HFF-Myc (cell line): ENCODE results near the gene MAN2A2.

Experiments used
- DNase-seq: peaks from one replicate; pipeline ENCODE4 v3.0.0-alpha.2; 2011; ENCODE audit warnings: low read depth; ENCODE audit errors: extremely low read depth
- H3K4me3 ChIP-seq: replicated peaks from 2 replicates; pipeline ENCODE4 v1.5.1; 2011; ENCODE audit warnings: low read depth, mild to moderate bottlenecking, control low read depth, low read length
- TF ChIP-seq, protein P1 (sequence below): IDR thresholded peaks from 2 replicates; pipeline ENCODE4 v1.5.1; 2012; ENCODE audit warnings: mild to moderate bottlenecking, low read depth, low read length, control low read depth; ENCODE audit errors: missing control alignments

The MAN2A2 gene

DNA sequence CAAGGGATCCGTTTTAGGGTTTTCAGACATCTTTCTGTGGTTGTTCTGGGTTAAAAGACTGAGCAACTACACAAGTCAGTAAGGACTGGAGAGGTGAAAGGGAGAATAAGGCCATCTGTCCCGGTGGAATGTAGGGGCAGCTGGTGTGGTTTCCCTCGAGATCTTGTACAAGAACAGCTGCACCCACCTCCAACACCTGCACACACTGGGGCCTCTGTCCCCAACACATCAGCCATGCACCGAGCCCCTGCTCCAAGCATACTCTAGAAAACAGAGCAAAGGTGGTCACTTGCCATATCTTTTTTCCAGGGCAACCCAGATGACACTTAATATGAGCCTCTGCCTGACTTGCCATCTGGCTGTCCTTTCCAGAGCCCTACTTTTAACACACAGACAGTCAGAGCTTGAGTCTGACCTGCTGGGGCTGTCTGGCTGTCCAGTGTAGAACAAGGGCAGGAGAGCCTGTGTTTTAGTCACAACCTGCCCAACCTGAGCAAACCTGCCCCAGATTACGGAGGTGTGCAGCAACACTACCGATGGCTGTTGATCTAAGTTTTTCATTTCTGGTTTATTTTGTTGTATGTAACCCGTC is 12.2 kb downstream of the MAN2A2 start:
- H3K4me3 ChIP-seq = no peak overlapping the region
- DNase-seq = no peak
- TF ChIP-seq, protein P1, sequence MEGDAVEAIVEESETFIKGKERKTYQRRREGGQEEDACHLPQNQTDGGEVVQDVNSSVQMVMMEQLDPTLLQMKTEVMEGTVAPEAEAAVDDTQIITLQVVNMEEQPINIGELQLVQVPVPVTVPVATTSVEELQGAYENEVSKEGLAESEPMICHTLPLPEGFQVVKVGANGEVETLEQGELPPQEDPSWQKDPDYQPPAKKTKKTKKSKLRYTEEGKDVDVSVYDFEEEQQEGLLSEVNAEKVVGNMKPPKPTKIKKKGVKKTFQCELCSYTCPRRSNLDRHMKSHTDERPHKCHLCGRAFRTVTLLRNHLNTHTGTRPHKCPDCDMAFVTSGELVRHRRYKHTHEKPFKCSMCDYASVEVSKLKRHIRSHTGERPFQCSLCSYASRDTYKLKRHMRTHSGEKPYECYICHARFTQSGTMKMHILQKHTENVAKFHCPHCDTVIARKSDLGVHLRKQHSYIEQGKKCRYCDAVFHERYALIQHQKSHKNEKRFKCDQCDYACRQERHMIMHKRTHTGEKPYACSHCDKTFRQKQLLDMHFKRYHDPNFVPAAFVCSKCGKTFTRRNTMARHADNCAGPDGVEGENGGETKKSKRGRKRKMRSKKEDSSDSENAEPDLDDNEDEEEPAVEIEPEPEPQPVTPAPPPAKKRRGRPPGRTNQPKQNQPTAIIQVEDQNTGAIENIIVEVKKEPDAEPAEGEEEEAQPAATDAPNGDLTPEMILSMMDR = no peak

DNA sequence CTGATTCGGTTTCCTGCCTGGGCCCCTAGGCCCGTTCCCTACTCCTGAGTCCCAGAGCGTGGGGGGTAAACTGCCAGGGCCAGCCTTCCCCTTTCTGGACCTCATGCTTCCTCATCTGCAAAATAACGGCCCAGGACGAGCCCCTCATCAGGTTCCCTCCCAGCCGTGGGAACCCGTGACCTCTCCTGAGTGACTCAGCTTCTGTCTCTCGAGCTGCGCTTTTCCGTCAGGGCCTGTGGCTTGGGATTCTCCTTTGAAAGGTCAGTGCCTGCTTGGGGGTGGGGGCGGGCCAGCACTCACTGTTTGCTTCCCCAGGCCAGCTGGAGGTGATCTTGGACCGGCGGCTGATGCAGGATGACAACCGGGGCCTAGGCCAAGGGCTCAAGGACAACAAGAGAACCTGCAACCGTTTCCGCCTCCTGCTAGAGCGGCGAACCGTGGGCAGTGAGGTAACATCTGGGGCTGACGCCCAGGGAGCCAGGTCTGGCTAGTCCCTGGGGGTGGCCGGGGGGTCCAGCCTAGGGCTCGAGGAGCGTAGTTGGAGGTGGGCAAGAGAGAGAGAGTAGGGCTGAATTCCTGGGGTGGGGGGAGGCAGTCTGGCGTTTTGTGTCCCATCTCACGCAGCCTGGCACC is 12.8 kb downstream of the MAN2A2 start:
- TF ChIP-seq, protein P1 = no peak
- no peak for DNase-seq
- H3K4me3 ChIP-seq = no peak overlapping the region

DNA sequence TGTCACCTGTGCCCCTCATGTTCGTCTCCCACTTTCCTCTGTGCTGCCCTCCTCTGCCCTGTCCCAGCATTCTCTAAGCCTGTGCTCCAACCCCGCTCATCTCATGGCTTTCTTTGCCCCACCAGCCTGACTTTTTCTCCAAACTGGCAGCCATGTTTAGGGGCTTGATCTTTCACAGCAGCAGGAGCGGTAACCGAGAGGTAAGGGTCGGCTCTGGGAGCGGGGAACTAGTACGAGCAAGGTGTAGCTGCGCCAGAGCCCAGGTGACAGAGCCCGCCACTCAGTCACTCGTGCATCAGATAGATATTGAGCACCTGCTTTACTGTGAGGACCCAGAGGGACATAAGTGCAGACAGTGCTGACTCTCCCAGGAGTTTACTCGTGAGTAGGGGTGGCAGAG is 13.4 kb downstream of the MAN2A2 start:
- TF ChIP-seq, protein P1 = no peak
- no peak for DNase-seq
- H3K4me3 ChIP-seq = no peak overlapping the region

DNA sequence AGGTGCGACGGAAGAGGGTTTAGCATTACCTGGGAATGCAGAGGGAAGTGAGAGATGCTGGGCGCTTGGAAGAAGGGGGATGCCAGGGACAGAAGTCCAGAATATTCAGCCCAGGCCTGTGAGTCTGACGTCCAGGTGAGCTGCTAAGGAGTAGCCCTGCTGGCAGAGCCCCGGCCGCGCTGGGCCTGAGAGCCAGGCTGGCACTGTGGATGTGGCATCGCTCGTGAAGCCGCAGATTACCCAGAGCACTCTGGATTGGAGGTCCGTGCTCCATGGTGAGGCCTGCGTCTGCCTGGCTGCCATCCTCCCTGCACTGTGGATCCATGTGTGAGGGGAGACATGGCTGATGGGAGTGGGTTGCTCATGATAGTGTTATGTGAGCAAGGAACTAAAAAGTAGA is 14.5 kb downstream of the MAN2A2 start:
- TF ChIP-seq, protein P1 = no peak
- H3K4me3 ChIP-seq = no peak overlapping the region
- DNase-seq = no peak

DNA sequence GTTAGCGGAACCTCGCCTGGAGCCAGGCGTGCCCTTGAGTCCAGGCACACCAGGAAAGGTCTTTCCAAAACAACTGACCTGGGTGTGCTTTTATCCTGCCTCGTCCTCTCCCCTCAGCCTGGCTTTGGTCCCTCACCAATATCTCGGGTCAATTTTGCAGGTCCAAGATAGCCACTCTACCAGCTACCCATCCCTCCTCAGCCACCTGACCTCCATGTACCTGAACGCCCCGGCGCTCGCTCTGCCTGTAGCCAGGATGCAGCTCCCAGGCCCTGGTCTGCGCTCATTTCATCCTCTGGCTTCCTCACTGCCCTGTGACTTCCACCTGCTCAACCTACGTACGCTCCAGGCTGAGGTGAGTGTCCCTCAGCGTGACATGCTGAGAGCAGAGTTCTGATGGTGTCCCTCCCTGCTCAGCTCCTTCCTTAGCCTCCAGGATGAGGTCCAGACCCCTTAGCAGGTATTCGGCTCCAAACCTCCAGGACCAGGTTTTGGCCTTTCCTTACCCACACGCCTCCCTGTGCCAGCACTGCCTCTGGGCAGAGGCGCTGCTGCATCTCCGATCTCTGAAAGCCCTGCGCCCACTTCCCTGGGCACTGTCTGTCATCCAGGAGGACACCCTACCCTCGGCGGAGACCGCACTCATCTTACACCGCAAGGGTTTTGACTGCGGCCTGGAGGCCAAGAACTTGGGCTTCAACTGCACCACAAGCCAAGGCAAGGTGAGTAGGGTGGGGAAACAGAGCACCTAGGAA is 15.1 kb downstream of the MAN2A2 start:
- TF ChIP-seq, protein P1 = no peak
- H3K4me3 ChIP-seq = no peak overlapping the region
- DNase-seq = no peak

DNA sequence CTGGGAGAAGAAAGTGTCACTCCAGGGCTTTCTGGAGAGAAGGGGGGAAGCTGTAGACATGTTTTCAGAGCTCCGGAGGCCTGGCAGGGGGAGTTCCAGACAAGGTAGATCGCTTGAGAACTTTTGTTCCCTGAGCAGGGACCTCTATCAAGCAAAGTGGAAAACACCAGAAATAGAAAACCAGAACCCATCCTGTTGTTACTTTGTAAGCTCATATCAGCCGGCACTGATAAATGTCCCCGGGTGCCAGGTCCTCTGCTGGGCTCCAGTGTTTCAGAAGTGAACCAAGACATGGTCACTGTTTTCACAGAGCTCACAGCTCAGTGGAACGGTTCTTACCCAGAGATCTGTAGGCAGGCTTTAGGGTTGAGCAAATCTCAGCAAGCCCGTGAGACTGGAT is 15.7 kb downstream of the MAN2A2 start:
- no peak for DNase-seq
- H3K4me3 ChIP-seq = no peak overlapping the region
- TF ChIP-seq, protein P1 = no peak
